ENCODE measurements around the gene ZNF831. TPM values are rescaled to one million over a fixed set of nuclear protein-coding genes. Genes with fewer than 3 reads are reported as not detected.

The ZNF831 gene
- total RNA-seq, 6 experiments from 2014 or later: 0.04 to 0.25 (median 0.07) TPM

- WGBS (ENCODE audit: insufficient coverage, low coverage, low lambda C conversion rate, missing lambda C conversion rate): 48% methylated on average over 3 of the region's 9 CpGs
- Histone ChIP-seq H3K27me3 (no peaks in the 10 kb centered on the region), H3K27ac (no peak overlapping the region), H3K9me3 (no peaks in the 10 kb centered on the region), H3K36me3 (no peaks in the 10 kb centered on the region), H3K4me3 (no peak overlapping the region), H3K4me1 (peaks cover 0 to 5% (median 0%) of the 10 kb centered on the region in 4 donors)
- no peak for ATAC-seq
- DNase-seq: no peak
- no peak for TF ChIP-seq CTCF (IDR thresholded peaks at IDR 0.05)
- no peak for TF ChIP-seq POLR2A (IDR thresholded peaks at IDR 0.05)
- intact Hi-C loops (cut with DNase I): no loop called here
Observed at GRCh38 chr20:59148701-59149493, 14.7 kb upstream of the ZNF831 start.

GRCh38 chr20:59149678-59150504 lies 13.7 kb upstream of the ZNF831 start:
- H3K27ac ChIP-seq: no peak overlapping the region
- ATAC-seq: peak; percentile 41 to 59 (median 42)
- no peak for TF ChIP-seq CTCF (IDR thresholded peaks at IDR 0.05)
- no peak for TF ChIP-seq POLR2A (IDR thresholded peaks at IDR 0.05)
- peaks cover 0 to 5% (median 0%) of the 10 kb centered on the region in 4 donors for H3K4me1 ChIP-seq
- no peaks in the 10 kb centered on the region for H3K9me3 ChIP-seq
- 38% methylated on average over 13 of the region's 18 CpGs for WGBS (ENCODE audit: insufficient coverage, low coverage, low lambda C conversion rate, missing lambda C conversion rate)
- intact Hi-C loops (cut with DNase I): no loop called here
- no peaks in the 10 kb centered on the region for H3K27me3 ChIP-seq
- H3K4me3 ChIP-seq: no peak overlapping the region
- DNase-seq: no peak
- no peaks in the 10 kb centered on the region for H3K36me3 ChIP-seq

- no peak overlapping the region for H3K4me3 ChIP-seq
Observed at GRCh38 chr20:59150821-59151251, 12.8 kb upstream of the ZNF831 start.

GRCh38 chr20:59151391-59151790 lies 12.2 kb upstream of the ZNF831 start:
- WGBS (ENCODE audit: insufficient coverage, low coverage, low lambda C conversion rate, missing lambda C conversion rate): 58% methylated on average over 5 of the region's 9 CpGs
- intact Hi-C loops (cut with DNase I): no loop called here
- TF ChIP-seq CTCF (IDR thresholded peaks at IDR 0.05): no peak
- no peak for TF ChIP-seq POLR2A (IDR thresholded peaks at IDR 0.05)
- Histone ChIP-seq H3K36me3 (no peaks in the 10 kb centered on the region), H3K4me3 (no peak overlapping the region), H3K27ac (no peak overlapping the region), H3K27me3 (no peaks in the 10 kb centered on the region), H3K4me1 (peaks cover 0 to 5% (median 0%) of the 10 kb centered on the region in 4 donors), H3K9me3 (no peaks in the 10 kb centered on the region)
- DNase-seq: no peak
- no peak for ATAC-seq

More at GRCh38 chr20:59150821-59151251, 12.8 kb upstream of the ZNF831 start:
- Histone ChIP-seq H3K27me3 (no peaks in the 10 kb centered on the region), H3K9me3 (no peaks in the 10 kb centered on the region), H3K36me3 (no peaks in the 10 kb centered on the region), H3K4me1 (peaks cover 0 to 5% (median 0%) of the 10 kb centered on the region in 4 donors), H3K27ac (no peak overlapping the region)
- DNase-seq: no peak
- ATAC-seq: no peak
- TF ChIP-seq CTCF (IDR thresholded peaks at IDR 0.05): no peak
- WGBS (ENCODE audit: insufficient coverage, low coverage, low lambda C conversion rate, missing lambda C conversion rate): 100% methylated on average over 1 of the region's 13 CpGs
- intact Hi-C loops (cut with DNase I): no loop called here
